HG03095 (cell line): ENCODE data around the gene SSR3.

ENCODE experiments used
- ATAC-seq: cut with Tn5 transposase; IDR thresholded peaks from one replicate; pipeline ENCODE4 v1.9.1; 2021; ENCODE audit warnings: moderate library complexity; ENCODE audit not compliant: unreplicated experiment

The SSR3 gene

DNA sequence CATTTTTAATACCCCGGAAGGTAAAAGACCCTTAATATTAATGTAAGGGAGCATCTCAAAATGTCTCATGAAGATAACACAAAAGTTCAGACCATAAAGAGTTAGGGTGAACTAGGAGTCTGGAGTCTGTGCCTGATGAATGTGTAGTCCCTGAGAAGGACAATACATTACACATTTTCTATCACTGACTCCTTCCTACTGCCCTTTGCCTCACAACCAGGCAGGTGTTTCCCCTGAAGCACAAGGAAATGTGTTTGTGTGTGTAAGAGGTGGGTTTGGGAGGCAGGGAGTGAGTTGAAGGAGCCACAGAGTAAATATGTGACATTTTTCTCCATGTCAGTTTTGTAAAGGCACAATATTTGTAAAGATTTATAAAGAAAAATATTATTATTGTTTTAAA, 59.1 kb downstream of the SSR3 start:
- no peak for ATAC-seq

DNA sequence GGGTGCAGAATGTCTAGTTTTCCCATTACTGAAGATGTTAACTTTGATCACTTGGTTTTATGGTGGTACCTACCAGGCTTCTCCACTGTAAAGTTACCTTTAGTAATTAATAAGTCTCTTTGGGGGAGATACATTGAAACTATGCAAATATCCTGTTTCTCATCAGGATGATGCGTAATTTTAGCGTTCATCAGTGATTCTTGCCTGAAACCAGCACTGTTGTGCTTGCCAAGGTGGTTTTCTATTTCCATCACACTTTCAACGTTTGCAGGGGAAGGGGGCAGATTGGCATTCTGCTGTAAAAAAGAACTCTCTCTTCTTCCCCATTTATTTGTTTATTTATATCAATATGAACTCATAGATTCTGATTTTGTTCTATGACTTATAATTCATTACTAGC, 61.0 kb downstream of the SSR3 start:
- no peak for ATAC-seq

DNA sequence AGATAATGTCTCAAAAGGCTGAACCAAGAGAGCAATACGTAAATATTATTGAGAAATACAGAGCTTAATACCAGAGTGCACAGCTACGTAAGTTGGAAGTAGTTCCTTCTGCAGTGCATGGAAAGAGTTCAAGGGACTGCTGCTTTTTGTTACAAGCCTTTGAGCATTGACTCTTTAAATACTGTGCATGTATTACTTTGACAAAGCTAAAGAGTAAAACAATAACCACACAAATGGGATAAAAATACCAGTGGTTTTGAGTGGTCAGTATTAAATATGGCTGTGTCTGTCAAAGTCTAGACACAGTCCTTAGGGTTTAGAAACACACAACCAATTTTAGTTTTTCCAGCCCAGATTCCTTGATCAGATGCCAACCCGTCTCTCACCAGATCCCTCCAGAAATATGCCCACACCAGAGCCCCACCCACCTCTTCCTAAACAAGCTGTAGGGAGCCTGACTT, 62.1 kb downstream of the SSR3 start:
- ATAC-seq: no peak

DNA sequence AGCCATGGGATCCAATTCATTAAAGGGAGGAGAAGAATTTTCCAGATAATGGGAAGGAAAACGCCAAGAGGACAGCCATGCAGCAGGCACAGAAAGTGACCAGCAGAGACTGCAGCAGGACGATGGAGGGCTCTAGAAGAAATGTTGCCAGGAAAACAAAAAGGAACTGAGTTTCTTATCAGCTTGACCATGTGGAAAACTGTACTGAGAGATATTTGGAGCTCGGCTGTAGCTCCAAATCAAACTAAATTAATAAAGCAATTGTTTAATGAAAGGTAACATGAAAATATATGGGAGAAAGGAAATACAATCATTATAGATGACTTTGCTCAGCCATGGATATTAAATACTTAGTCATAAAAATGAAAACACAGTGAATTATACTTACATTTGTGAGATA, 63.7 kb downstream of the SSR3 start:
- ATAC-seq: no peak
